CD4-positive, alpha-beta T cell treated with Interleukin-15 for 4 hours (primary cell): ENCODE measurements around the gene NOTCH2.

Experiments used
- DNase-seq: peaks from one replicate; pipeline ENCODE4 v3.0.0-alpha.2; 2020; ENCODE audit warnings: low spot score

Gene NOTCH2

GRCh38 chr1:119941392-119941791 is 128.1 kb downstream of the NOTCH2 start:
- no peak for DNase-seq

GRCh38 chr1:119940697-119941096 is 128.8 kb downstream of the NOTCH2 start:
- DNase-seq = no peak

GRCh38 chr1:119937198-119937597 is 132.3 kb downstream of the NOTCH2 start:
- DNase-seq = no peak

- DNase-seq = no peak
Observed at GRCh38 chr1:119935915-119936314, 133.5 kb downstream of the NOTCH2 start.

- no peak for DNase-seq
Observed at GRCh38 chr1:119935373-119935772, 134.1 kb downstream of the NOTCH2 start.

GRCh38 chr1:119933397-119933796 is 136.1 kb downstream of the NOTCH2 start:
- DNase-seq = no peak

- DNase-seq = no peak
Observed at GRCh38 chr1:119929643-119930315, 139.7 kb downstream of the NOTCH2 start.

- no peak for DNase-seq
Observed at GRCh38 chr1:119926553-119926952, 142.9 kb downstream of the NOTCH2 start.

- DNase-seq = no peak
Observed at GRCh38 chr1:119924948-119925898, 144.2 kb downstream of the NOTCH2 start.

- no peak for DNase-seq
Observed at GRCh38 chr1:119920104-119920968, 149.1 kb downstream of the NOTCH2 start.

GRCh38 chr1:119919241-119919640 is 150.2 kb downstream of the NOTCH2 start:
- DNase-seq = no peak

GRCh38 chr1:119918301-119918700 is 151.2 kb downstream of the NOTCH2 start:
- no peak for DNase-seq

GRCh38 chr1:119917304-119918055 is 152.0 kb downstream of the NOTCH2 start:
- DNase-seq = no peak

- no peak for DNase-seq
Observed at GRCh38 chr1:119915517-119915916, 153.9 kb downstream of the NOTCH2 start.

GRCh38 chr1:119914071-119914470 is 155.4 kb downstream of the NOTCH2 start:
- no peak for DNase-seq

GRCh38 chr1:119912963-119913362 is 156.5 kb downstream of the NOTCH2 start:
- DNase-seq = no peak

- no peak for DNase-seq
Observed at GRCh38 chr1:119911775-119912174, 157.7 kb downstream of the NOTCH2 start.

- no peak for DNase-seq
Observed at GRCh38 chr1:119910618-119911017, 158.8 kb downstream of the NOTCH2 start.

- DNase-seq = no peak
Observed at GRCh38 chr1:119909890-119910596, 159.4 kb downstream of the NOTCH2 start.

GRCh38 chr1:119908661-119909060 is 160.8 kb downstream of the NOTCH2 start:
- no peak for DNase-seq
